Urinary bladder (tissue), 4 donors: ENCODE measurements around the gene LRRC4C. TPM values are rescaled to one million over a fixed set of nuclear protein-coding genes. Genes with fewer than 3 reads are reported as not detected.

Experiments
- DNase-seq: peaks from one replicate; pipeline ENCODE4 v3.0.0-alpha.2; 2015; ENCODE audit errors: extremely low spot score
- H3K27ac ChIP-seq: one replicate; pipeline ENCODE4 v1.5.1; 2013; ENCODE audit warnings: low read depth, mild to moderate bottlenecking, moderate library complexity
- H3K36me3 ChIP-seq: one replicate; pipeline ENCODE4 v1.6.1; 2013; ENCODE audit warnings: mild to moderate bottlenecking, moderate library complexity; ENCODE audit not compliant: insufficient read depth
- H3K4me1 ChIP-seq: one replicate; pipeline ENCODE4 v1.6.1; 2013; ENCODE audit warnings: mild to moderate bottlenecking, moderate library complexity; ENCODE audit not compliant: insufficient read depth
- H3K4me3 ChIP-seq: one replicate; pipeline ENCODE4 v1.5.1; 2013; ENCODE audit warnings: low read depth, low read length
- WGBS: extraction: QIAGEN DNeasy Blood & Tissue Kit; methylation state at CpG from one replicate; pipeline ENCODE4 v1.1.7; 2013; 5-methylcytosine and 5-hydroxymethylcytosine counted together
- polyA plus RNA-seq: library from polyadenylated mRNA; stranded (reverse); fragments of 200-250 nt; gene quantifications from one replicate; pipeline ENCODE4 v1.2.3, GENCODE V29; 2013
- total RNA-seq: library from RNA; depleted of rRNA; stranded (reverse); fragments of >200 nt; gene quantifications from one replicate; pipeline ENCODE4 v1.2.3, GENCODE V29; 2014
- donor health status: healthy with polysubstance abuse.
- donor health status: healthy.

The LRRC4C gene
- total and polyA plus RNA-seq, 2 donors: 3.0 to 7.2 TPM

- Histone ChIP-seq H3K4me3 (no peak overlapping the region), H3K27ac (no peak overlapping the region), H3K4me1 (no peaks in the 10 kb centered on the region), H3K36me3 (no peaks in the 10 kb centered on the region)
- DNase-seq: no peak
- 23% methylated on average over 4 of the region's 4 CpGs for WGBS
Observed at GRCh38 chr11:41301023-41301422, 158.4 kb downstream of the LRRC4C start.

GRCh38 chr11:41289408-41289807 is 170.0 kb downstream of the LRRC4C start:
- DNase-seq: no peak
- no peaks in the 10 kb centered on the region for H3K4me1 ChIP-seq
- 90% methylated on average over 3 of the region's 3 CpGs for WGBS

DNA sequence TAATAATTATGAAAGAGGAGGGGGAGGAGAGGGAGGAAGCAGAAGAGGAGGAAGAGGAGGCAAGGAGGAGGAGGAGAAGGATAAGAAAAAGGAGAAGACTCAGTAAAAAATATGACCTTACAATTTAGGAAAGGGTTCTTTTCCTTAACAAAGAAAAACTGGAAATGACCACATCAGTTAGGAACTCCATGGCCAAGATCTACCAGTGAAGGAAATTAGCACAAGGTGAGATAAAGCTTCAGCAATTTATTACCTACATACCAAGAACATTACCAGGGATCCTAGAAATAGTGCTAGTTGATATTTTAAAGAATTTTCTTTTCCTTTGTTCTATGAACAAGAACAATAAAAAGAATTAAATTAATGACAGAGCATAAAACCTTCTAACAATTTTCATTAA is 172.7 kb downstream of the LRRC4C start:
- Histone ChIP-seq H3K4me3 (no peak overlapping the region), H3K4me1 (no peaks in the 10 kb centered on the region), H3K27ac (no peak overlapping the region), H3K36me3 (no peaks in the 10 kb centered on the region)
- DNase-seq: no peak

More at GRCh38 chr11:41289408-41289807, 170.0 kb downstream of the LRRC4C start:
- H3K36me3 ChIP-seq: no peaks in the 10 kb centered on the region
- no peak overlapping the region for H3K4me3 ChIP-seq
- H3K27ac ChIP-seq: no peak overlapping the region

DNA sequence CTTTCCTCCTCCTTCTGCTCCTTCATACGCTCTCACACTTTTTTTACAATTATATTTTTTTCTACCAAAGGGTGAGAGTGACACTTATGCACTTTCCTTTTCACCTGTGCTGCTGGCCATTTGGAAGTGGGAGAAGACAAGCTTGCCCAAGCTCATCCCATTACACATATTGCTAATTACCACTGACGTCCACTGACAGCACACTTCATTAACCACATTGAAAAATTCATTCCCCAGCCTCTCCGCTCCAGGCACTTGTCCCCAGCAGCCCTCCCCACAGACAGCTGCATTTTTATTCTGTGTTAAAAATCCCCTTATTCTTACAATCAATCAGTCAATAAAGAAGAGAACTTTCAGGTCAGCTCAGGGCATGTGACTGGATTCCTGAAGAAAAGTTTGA is 175.1 kb downstream of the LRRC4C start:
- H3K4me1 ChIP-seq: no peaks in the 10 kb centered on the region
- DNase-seq: no peak
- 79% methylated on average over 3 of the region's 3 CpGs for WGBS

GRCh38 chr11:41283191-41283930 is 176.1 kb downstream of the LRRC4C start:
- DNase-seq: no peak
- 72% methylated on average over 6 of the region's 6 CpGs for WGBS
- no peaks in the 10 kb centered on the region for H3K4me1 ChIP-seq
- no peak overlapping the region for H3K27ac ChIP-seq
- no peak overlapping the region for H3K4me3 ChIP-seq
- no peaks in the 10 kb centered on the region for H3K36me3 ChIP-seq

More for the DNA sequence above, 175.1 kb downstream of the LRRC4C start:
- no peak overlapping the region for H3K4me3 ChIP-seq
- no peak overlapping the region for H3K27ac ChIP-seq
- no peaks in the 10 kb centered on the region for H3K36me3 ChIP-seq

DNA sequence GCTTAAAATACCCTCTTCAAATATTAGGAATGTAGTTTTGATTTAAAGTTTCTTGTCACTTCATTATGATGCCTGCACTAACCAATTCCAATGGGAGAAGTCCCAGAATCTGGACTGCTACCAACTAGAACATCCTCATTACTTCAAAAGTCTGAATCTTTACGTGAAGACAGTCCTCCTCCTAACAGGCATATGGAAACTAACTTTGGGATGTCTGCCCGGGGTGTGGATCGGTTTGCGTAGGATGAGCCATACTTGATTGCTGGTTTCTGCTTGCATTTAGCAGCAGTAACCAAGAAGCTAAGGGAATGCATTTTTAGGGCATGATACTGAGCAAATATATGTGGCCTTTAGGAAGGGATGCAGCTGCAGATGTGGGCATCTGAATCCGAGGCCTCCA is 177.1 kb downstream of the LRRC4C start:
- no peak for DNase-seq
- Histone ChIP-seq H3K4me3 (no peak overlapping the region), H3K4me1 (no peaks in the 10 kb centered on the region), H3K27ac (no peak overlapping the region), H3K36me3 (no peaks in the 10 kb centered on the region)
- 79% methylated on average over 5 of the region's 5 CpGs for WGBS

GRCh38 chr11:41281131-41281742 is 178.2 kb downstream of the LRRC4C start:
- no peak for DNase-seq
- H3K27ac ChIP-seq: no peak overlapping the region
- 43% methylated on average over 7 of the region's 7 CpGs for WGBS
- H3K4me3 ChIP-seq: no peak overlapping the region
- no peaks in the 10 kb centered on the region for H3K36me3 ChIP-seq
- H3K4me1 ChIP-seq: no peaks in the 10 kb centered on the region

DNA sequence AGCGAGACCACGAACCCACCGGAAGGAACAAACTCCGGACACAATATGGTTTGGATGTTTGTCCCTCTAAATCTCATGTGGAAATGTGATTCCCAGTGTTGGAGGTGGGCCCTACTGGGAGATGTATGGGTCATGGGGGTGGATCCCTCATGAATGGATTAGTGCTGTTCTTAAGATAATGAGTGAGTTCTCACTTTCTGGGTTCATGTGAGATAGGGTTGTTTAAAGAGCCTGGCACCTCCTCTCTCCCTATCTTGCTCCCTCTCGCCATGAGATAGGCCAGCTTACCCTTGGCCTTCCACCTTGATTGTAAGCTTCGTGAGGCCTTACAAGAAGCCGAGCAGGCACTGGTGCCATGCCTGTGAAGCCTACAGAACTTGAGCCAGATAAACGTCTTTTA is 184.6 kb downstream of the LRRC4C start:
- no peak for DNase-seq
- H3K36me3 ChIP-seq: no peaks in the 10 kb centered on the region
- H3K4me3 ChIP-seq: no peak overlapping the region
- 90% methylated on average over 8 of the region's 8 CpGs for WGBS
- no peak overlapping the region for H3K27ac ChIP-seq
- H3K4me1 ChIP-seq: no peaks in the 10 kb centered on the region

GRCh38 chr11:41273908-41274307 is 185.5 kb downstream of the LRRC4C start:
- 90% methylated on average over 3 of the region's 3 CpGs for WGBS
- Histone ChIP-seq H3K4me1 (no peaks in the 10 kb centered on the region), H3K4me3 (no peak overlapping the region), H3K27ac (no peak overlapping the region), H3K36me3 (no peaks in the 10 kb centered on the region)
- DNase-seq: no peak

DNA sequence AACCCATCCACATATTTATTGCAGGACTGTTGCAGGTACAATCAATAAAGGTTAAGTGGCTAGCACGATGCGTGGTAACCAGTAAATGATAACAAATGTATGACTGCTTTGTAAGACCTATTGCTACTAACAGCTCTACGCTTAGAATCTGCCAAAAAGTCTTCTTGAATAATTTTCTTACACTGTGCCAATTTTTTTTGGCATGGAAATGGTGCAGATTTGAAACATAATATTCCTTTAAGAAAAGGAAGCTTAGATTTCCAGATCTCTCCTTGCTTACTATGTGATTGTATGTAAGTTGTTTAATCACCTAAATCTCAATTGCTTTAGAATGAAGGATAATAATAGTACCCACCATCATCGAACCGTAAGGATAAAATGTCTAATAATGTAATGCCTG is 192.0 kb downstream of the LRRC4C start:
- no peak for DNase-seq
- 39% methylated on average over 5 of the region's 5 CpGs for WGBS
- H3K27ac ChIP-seq: no peak overlapping the region
- no peaks in the 10 kb centered on the region for H3K36me3 ChIP-seq
- H3K4me1 ChIP-seq: no peaks in the 10 kb centered on the region
- H3K4me3 ChIP-seq: no peak overlapping the region

DNA sequence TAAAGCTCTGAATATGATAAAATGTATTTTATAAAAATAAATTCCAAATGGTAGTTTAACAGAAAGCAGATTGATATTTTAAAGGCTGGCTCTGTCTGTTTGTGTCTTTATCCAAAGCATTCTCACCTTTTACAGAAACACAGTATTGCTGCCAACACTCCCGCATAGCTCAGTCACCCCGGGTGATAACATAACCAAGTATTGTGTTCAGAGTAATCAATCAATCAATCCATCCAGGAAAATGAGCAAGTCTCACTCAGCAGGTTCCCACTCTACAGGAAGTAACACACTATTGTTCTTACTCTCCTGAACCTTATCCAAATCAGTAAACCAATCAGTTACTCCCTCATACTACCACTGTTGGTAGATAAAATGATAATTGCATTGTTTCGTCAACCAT is 203.4 kb downstream of the LRRC4C start:
- Histone ChIP-seq H3K36me3 (no peaks in the 10 kb centered on the region), H3K4me3 (no peak overlapping the region), H3K27ac (no peak overlapping the region), H3K4me1 (no peaks in the 10 kb centered on the region)
- no peak for DNase-seq
- WGBS: 66% methylated on average over 3 of the region's 3 CpGs

GRCh38 chr11:41254966-41255365 is 204.5 kb downstream of the LRRC4C start:
- 43% methylated on average over 2 of the region's 2 CpGs for WGBS
- Histone ChIP-seq H3K4me1 (no peaks in the 10 kb centered on the region), H3K4me3 (no peak overlapping the region), H3K36me3 (no peaks in the 10 kb centered on the region), H3K27ac (no peak overlapping the region)
- DNase-seq: no peak

- no peak for DNase-seq
- H3K36me3 ChIP-seq: no peaks in the 10 kb centered on the region
- no peak overlapping the region for H3K4me3 ChIP-seq
- 43% methylated on average over 2 of the region's 2 CpGs for WGBS
- H3K4me1 ChIP-seq: no peaks in the 10 kb centered on the region
- H3K27ac ChIP-seq: no peak overlapping the region
Observed at GRCh38 chr11:41250408-41250935, 209.0 kb downstream of the LRRC4C start.

DNA sequence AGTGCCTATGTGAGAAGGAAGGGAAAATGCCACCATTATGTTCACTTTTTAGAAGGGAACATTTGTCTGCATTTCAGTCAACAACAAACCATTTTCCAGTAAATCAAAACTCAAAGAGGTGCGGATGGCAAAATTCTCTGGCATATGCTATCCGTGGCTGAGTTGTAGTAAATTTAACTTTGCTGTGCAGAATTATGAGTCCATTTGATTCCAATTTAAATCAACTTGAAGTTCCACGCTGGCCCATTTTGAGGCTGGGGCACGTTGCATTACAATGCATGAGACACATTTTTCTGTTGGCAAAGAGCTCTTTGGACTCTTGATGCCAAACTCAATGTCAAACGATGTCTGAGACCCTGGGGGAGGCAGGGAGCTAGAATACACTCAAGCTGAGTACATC is 211.8 kb downstream of the LRRC4C start:
- WGBS: 80% methylated on average over 5 of the region's 5 CpGs
- H3K4me1 ChIP-seq: no peaks in the 10 kb centered on the region
- no peak overlapping the region for H3K4me3 ChIP-seq
- H3K36me3 ChIP-seq: no peaks in the 10 kb centered on the region
- DNase-seq: no peak
- no peak overlapping the region for H3K27ac ChIP-seq
